Stimulated activated CD4-positive, alpha-beta T cell treated with anti-CD3 and anti-CD28 coated beads, Interleukin-15, amount 100 ng/mL, for 48 hours (primary cell): ENCODE data around the gene RELL2.

Experiments
- DNase-seq, 2 donors: peaks; one replicate each; pipeline ENCODE4 v3.0.0-alpha.2; 2020; ENCODE audit warnings: low read depth in 2 of 2

RELL2 gene

GRCh38 chr5:141675672-141676071, 38.9 kb downstream of the RELL2 start:
- no peak for DNase-seq

GRCh38 chr5:141677415-141677814, 40.6 kb downstream of the RELL2 start:
- no peak for DNase-seq

GRCh38 chr5:141680178-141680577, 43.4 kb downstream of the RELL2 start:
- DNase-seq = no peak

GRCh38 chr5:141680751-141681201, 44.0 kb downstream of the RELL2 start:
- no peak for DNase-seq

- DNase-seq = no peak
Measured at GRCh38 chr5:141681295-141681694, 44.5 kb downstream of the RELL2 start.

GRCh38 chr5:141681695-141682641, 45.2 kb downstream of the RELL2 start, which contains the start of gene ARAP3:
Gene ARAP3, minus strand, starts transcription at chr5:141682230. Its CDS starts 1,744 bp downstream, at chr5:141680486.
- DNase-seq = peak in 1 of 2 donors; percentile 38

- no peak for DNase-seq
Measured at GRCh38 chr5:141683596-141684141, 46.9 kb downstream of the RELL2 start.

- DNase-seq = no peak
Measured at GRCh38 chr5:141685591-141685990, 48.8 kb downstream of the RELL2 start.

- no peak for DNase-seq
Measured at GRCh38 chr5:141686648-141687416, 50.0 kb downstream of the RELL2 start.
